Cerebellar nuclear complex (tissue), 1 donor: Measurements from ENCODE around the gene TMEM244.
"Not testable (repeated sequence)": the region's sequence is repeated elsewhere in the genome, so short reads cannot be mapped to it uniquely, and the experiment has no call there.

Source experiments
- DNase-seq, 2 experiments: peaks; one replicate each; lab custom pipeline; 2025; lab: John Stamatoyannopoulos, UW

The TMEM244 gene

DNA sequence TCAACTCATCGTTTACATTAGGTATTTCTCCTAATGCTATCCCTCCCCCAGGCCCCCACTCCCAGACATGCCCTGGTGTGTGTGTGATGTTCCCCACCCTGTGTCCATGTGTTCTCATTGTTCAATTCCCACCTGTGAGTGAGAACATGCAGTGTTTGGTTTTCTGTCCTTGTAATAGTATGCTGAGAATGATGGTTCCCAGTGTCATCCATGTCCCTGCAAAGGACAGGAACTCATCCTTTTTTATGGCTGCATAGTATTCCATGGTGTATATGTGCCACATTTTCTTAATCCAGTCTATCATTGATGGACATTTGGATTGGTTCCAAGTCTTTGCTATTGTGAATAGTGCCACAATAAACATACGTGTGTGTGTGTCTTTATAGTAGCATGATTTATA, 54.0 kb downstream of the TMEM244 start:
- DNase-seq = not testable (repeated sequence)

- not testable (repeated sequence) for DNase-seq
These were observed 58.2 kb downstream of the TMEM244 start for GRCh38 chr6:129802920-129803319.

GRCh38 chr6:129801909-129802308, 59.2 kb downstream of the TMEM244 start:
- no peak for DNase-seq

- no peak for DNase-seq
These were observed 65.9 kb downstream of the TMEM244 start for GRCh38 chr6:129795261-129795660.

DNA sequence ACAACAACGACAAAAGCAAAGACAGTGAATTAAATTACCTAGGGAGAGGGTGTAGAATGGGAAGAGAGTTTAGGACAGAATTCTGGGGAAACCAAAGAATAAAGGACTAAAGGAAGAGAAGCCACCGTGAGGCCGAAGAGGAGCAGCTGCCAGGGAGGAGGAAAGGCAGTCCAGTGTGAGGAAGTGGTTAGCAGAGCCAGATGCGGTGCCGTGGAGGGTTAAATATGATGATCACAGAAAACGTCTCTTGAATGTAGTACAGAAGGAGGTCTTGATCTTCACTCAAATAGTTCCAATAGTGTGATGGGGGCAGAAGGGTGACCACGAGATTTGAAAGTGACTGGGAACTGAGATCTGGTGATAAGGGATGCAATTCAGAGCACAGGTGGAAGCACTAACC, 67.7 kb downstream of the TMEM244 start:
- DNase-seq = no peak

DNA sequence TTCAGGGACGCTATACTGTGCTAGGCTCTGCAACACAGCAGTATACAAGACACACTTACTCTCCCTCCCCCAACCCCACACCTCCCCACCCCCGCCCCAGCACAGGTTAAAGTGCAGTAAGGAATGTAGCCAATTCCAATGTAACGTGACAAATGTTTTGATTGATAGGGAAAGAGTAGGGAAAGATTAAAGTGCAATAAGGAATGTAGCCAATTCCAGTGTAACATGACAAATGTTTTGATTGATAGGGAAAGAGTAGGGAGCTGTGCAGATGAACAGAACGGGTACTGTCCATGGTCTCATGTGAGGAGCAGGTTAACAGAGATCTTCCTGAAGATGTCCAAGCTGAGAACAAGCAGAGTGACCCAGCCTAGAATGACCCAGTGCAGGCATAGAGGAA, 69.1 kb downstream of the TMEM244 start:
- no peak for DNase-seq

- DNase-seq = no peak
These were observed 70.3 kb downstream of the TMEM244 start for GRCh38 chr6:129790785-129791184.

- no peak for DNase-seq
These were observed 71.1 kb downstream of the TMEM244 start for GRCh38 chr6:129789974-129790373.

- no peak for DNase-seq
These were observed 73.3 kb downstream of the TMEM244 start for GRCh38 chr6:129787816-129788215.

DNA sequence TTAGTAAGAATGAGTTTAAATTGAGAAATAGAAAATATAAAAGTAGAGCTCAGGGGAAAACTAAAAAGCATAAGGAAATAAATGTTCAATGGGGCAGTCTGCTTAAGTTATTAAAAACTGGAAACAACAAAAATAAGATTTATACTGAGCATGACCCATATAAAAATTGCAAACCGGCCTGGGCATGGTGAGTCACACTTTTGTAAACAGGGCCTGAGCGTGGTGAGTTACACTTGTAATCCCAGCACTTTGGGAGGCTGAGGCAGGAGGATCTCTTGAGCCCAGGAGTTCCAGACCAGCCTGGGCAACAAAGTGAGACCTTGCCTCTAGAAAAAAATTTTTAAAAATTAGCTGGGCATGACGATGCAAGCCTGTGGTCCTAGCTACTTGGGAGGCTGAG, 74.6 kb downstream of the TMEM244 start:
- no peak for DNase-seq

- DNase-seq = no peak
These were observed 75.4 kb downstream of the TMEM244 start for GRCh38 chr6:129785756-129786135.

DNA sequence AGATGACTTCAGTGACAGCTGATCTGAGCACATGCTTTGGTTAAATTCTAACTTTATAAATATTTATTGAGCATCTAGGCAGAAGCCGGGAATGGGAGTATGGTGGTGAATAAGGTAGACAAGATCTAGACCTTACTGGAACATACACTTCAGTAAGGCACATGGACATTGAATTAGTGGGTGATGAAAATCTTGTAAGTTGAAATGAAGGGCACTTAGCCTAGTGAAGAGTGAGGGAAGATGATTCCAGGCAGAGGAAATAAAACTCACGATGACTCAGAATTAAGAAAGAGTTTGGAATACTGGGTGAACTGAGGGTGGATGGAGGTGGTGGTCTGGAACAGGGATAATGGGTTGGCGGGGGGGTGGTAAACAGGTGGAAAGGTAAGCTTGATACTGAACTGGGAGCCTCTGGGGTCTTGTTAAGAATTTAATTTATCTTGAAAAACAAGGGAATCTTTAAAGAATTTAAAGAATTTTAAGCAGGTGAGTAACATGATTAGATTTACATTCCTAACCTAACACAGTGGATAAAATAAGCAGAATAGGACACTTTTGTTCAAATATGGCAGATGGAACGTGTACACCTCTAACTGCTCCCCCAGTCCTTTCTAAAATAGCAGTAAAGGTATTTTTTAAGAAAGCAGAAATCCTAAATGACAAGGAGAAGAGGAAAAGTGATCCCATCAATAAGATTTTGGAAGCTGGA, 75.9 kb downstream of the TMEM244 start:
- DNase-seq = no peak
